HUES6 (cell line): ENCODE results near the gene GLIS2.

Experiments used
- H3K27ac ChIP-seq: 2 replicates; pipeline ENCODE4 v1.7.0; 2013; ENCODE audit warnings: low read depth, mild to moderate bottlenecking, low read length, inconsistent platforms
- H3K27me3 ChIP-seq: 2 replicates; pipeline ENCODE4 v1.6.1; 2013; ENCODE audit warnings: low read length; ENCODE audit not compliant: control insufficient read depth, insufficient read depth
- H3K36me3 ChIP-seq: 2 replicates; pipeline ENCODE4 v1.6.1; 2013; ENCODE audit warnings: low read length; ENCODE audit not compliant: control insufficient read depth, insufficient read depth
- H3K4me1 ChIP-seq: 2 replicates; pipeline ENCODE4 v1.6.1; 2013; ENCODE audit warnings: low read length; ENCODE audit not compliant: control insufficient read depth, insufficient read depth
- H3K4me3 ChIP-seq: 2 replicates; pipeline ENCODE4 v1.5.1; 2013; ENCODE audit warnings: low read depth, low read length
- H3K9ac ChIP-seq: one replicate; pipeline ENCODE4 v1.6.1; 2013; ENCODE audit warnings: mild to moderate bottlenecking, low read length
- H3K9me3 ChIP-seq: 2 replicates; pipeline ENCODE4 v1.6.1; 2013; ENCODE audit warnings: low read depth, low read length; ENCODE audit not compliant: control insufficient read depth, insufficient read depth

Gene GLIS2

DNA sequence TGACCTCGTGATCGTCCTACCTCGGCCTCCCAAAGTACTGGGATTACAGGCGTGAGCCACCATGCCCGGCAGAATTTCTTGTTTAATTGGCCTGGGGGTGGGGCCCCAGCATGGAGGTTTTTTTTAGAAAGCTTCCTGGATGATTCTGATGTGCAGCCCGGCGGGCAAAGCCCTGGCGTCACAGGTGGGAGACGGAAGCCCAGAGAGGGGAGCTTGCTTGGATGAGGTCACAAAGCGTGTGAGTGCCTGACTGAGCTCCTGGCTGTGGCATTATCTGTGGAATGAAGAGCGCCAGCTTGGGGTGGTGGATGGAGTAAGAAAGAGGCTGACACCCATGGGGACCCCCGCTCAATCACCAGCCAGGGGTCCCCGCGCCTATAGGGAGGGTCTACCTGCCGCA, 59.9 kb downstream of the GLIS2 start:
- no peak overlapping the region for H3K4me3 ChIP-seq
- H3K9me3 ChIP-seq = no peaks in the 10 kb centered on the region
- H3K27me3 ChIP-seq = no peaks in the 10 kb centered on the region
- H3K27ac ChIP-seq = no peak overlapping the region
- H3K36me3 ChIP-seq = no peaks in the 10 kb centered on the region
- H3K9ac ChIP-seq = no peak overlapping the region
- H3K4me1 ChIP-seq = peaks cover 77% of the 10 kb centered on the region

- peaks cover 5% of the 10 kb centered on the region; the same call in 1 of the 2 replicates for H3K36me3 ChIP-seq
- no peak overlapping the region for H3K4me3 ChIP-seq
- no peaks in the 10 kb centered on the region for H3K9me3 ChIP-seq
- no peaks in the 10 kb centered on the region for H3K27me3 ChIP-seq
- peaks cover 71% of the 10 kb centered on the region for H3K4me1 ChIP-seq
- peak overlapping the region; percentile 31; the same call in 1 of the 2 replicates for H3K27ac ChIP-seq
- peak overlapping the region; percentile 38 for H3K9ac ChIP-seq
These were observed 60.4 kb downstream of the GLIS2 start for GRCh38 chr16:4376126-4376892.

GRCh38 chr16:4376893-4377572, 61.2 kb downstream of the GLIS2 start:
- no peak overlapping the region for H3K4me3 ChIP-seq
- H3K27ac ChIP-seq = peak overlapping the region; percentile 31; the same call in 1 of the 2 replicates
- H3K27me3 ChIP-seq = no peaks in the 10 kb centered on the region
- peak overlapping the region; percentile 38 for H3K9ac ChIP-seq
- peaks cover 7% of the 10 kb centered on the region for H3K36me3 ChIP-seq
- no peaks in the 10 kb centered on the region for H3K9me3 ChIP-seq
- H3K4me1 ChIP-seq = peaks cover 69% of the 10 kb centered on the region

- Histone ChIP-seq H3K36me3 (peaks cover 10% of the 10 kb centered on the region), H3K27ac (no peak overlapping the region), H3K4me1 (peaks cover 66% of the 10 kb centered on the region), H3K9ac (no peak overlapping the region), H3K9me3 (no peaks in the 10 kb centered on the region), H3K4me3 (no peak overlapping the region), H3K27me3 (no peaks in the 10 kb centered on the region)
These were observed 61.8 kb downstream of the GLIS2 start for GRCh38 chr16:4377573-4378154.

- H3K4me1 ChIP-seq = peaks cover 60% of the 10 kb centered on the region
- H3K36me3 ChIP-seq = peaks cover 13% of the 10 kb centered on the region
- H3K27ac ChIP-seq = no peak overlapping the region
- no peaks in the 10 kb centered on the region for H3K27me3 ChIP-seq
- no peaks in the 10 kb centered on the region for H3K9me3 ChIP-seq
- H3K9ac ChIP-seq = no peak overlapping the region
- H3K4me3 ChIP-seq = no peak overlapping the region
These were observed 62.3 kb downstream of the GLIS2 start for GRCh38 chr16:4378161-4378666.

- Histone ChIP-seq H3K27ac (no peak overlapping the region), H3K36me3 (peaks cover 13% of the 10 kb centered on the region), H3K27me3 (no peaks in the 10 kb centered on the region), H3K9me3 (no peaks in the 10 kb centered on the region), H3K4me3 (no peak overlapping the region), H3K4me1 (peaks cover 52% of the 10 kb centered on the region), H3K9ac (no peak overlapping the region)
These were observed 63.3 kb downstream of the GLIS2 start for GRCh38 chr16:4378999-4379690.

GRCh38 chr16:4380119-4381063, 64.5 kb downstream of the GLIS2 start:
- Histone ChIP-seq H3K27ac (no peak overlapping the region), H3K9me3 (no peaks in the 10 kb centered on the region), H3K9ac (peak overlapping the region; percentile 24), H3K36me3 (peaks cover 13% of the 10 kb centered on the region), H3K4me1 (peaks cover 41% of the 10 kb centered on the region), H3K4me3 (no peak overlapping the region), H3K27me3 (no peaks in the 10 kb centered on the region)

DNA sequence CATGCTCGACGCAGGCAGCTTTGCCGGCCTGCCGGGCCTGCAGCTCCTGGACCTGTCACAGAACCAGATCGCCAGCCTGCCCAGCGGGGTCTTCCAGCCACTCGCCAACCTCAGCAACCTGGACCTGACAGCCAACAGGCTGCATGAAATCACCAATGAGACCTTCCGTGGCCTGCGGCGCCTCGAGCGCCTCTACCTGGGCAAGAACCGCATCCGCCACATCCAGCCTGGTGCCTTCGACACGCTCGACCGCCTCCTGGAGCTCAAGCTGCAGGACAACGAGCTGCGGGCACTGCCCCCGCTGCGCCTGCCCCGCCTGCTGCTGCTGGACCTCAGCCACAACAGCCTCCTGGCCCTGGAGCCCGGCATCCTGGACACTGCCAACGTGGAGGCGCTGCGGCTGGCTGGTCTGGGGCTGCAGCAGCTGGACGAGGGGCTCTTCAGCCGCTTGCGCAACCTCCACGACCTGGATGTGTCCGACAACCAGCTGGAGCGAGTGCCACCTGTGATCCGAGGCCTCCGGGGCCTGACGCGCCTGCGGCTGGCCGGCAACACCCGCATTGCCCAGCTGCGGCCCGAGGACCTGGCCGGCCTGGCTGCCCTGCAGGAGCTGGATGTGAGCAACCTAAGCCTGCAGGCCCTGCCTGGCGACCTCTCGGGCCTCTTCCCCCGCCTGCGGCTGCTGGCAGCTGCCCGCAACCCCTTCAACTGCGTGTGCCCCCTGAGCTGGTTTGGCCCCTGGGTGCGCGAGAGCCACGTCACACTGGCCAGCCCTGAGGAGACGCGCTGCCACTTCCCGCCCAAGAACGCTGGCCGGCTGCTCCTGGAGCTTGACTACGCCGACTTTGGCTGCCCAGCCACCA, 65.4 kb downstream of the GLIS2 start:
- Histone ChIP-seq H3K4me1 (peaks cover 34% of the 10 kb centered on the region), H3K4me3 (no peak overlapping the region), H3K36me3 (peaks cover 13% of the 10 kb centered on the region), H3K27ac (no peak overlapping the region), H3K9ac (no peak overlapping the region), H3K27me3 (no peaks in the 10 kb centered on the region), H3K9me3 (no peaks in the 10 kb centered on the region)

- Histone ChIP-seq H3K36me3 (peaks cover 13% of the 10 kb centered on the region), H3K27me3 (no peaks in the 10 kb centered on the region), H3K4me3 (no peak overlapping the region), H3K4me1 (peaks cover 28% of the 10 kb centered on the region), H3K9ac (no peak overlapping the region), H3K9me3 (no peaks in the 10 kb centered on the region), H3K27ac (no peak overlapping the region)
These were observed 66.3 kb downstream of the GLIS2 start for GRCh38 chr16:4381935-4382794.
